Measurements from ENCODE around the gene PRDM8.

Gene PRDM8

DNA sequence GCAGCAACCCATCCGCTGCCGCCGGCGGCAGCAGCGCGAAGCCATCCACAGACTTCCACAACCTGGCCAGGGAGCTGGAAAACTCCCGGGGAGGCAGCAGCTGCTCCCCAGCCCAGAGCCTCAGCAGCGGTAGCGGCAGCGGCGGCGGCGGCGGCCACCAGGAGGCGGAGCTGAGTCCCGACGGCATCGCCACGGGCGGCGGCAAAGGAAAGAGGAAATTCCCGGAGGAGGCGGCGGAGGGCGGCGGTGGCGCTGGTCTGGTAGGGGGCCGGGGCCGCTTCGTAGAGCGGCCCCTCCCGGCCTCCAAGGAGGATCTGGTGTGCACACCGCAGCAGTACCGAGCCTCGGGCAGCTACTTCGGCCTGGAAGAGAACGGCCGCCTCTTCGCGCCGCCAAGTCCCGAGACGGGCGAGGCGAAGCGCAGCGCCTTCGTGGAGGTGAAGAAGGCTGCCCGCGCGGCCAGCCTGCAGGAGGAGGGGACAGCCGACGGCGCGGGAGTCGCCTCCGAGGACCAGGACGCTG is 4.9 kb downstream of the PRDM8 start:
- peak; percentile 62 for DNase-seq

DNA sequence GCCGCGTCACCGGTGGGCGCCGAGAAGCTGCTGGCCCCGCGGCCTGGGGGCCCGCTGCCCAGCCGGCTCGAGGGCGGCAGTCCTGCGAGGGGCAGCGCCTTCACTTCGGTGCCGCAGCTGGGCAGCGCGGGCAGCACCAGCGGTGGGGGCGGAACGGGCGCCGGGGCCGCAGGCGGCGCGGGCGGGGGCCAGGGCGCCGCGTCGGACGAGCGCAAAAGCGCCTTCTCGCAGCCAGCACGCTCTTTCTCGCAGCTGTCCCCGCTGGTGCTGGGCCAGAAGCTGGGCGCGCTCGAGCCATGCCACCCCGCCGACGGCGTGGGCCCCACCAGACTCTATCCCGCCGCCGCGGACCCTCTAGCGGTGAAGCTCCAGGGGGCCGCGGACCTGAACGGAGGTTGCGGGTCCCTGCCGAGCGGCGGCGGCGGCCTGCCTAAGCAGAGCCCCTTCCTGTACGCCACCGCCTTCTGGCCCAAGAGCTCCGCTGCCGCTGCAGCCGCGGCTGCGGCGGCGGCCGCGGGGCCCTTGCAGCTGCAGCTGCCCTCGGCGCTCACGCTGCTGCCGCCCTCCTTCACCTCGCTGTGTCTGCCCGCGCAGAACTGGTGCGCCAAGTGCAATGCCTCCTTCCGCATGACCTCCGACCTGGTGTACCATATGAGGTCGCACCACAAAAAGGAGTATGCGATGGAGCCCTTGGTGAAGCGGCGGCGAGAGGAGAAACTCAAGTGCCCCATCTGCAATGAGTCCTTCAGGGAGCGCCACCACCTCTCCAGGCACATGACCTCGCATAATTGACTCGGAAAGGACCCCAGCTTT is 5.6 kb downstream of the PRDM8 start:
- no peak for DNase-seq

DNA sequence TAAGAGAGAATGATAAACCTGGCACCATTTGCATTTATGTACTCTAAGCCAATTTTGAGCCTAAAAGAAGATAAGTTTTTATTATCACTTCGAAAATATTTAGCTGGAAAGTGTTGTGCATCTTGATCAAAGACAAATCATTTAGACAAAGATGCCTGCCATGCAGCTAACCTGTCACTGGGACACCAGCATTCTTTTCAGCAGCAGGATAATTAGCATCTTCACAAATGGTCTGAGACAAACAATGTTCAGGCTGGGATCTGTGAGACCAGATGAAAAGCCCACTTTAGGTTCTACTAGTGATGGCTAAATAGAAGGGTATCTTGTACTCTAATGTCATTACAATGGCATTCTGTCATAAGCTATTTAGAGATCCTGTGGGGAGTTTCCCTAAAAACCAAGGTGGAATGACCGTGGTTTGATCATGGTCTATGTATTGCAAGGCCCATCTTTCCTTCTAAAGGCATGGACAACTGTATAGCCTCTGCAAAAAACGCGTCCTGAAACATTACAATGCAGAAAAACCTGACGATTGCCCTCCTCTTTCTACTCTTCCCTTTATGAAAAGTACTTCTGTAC is 7.2 kb downstream of the PRDM8 start:
- DNase-seq: no peak

DNA sequence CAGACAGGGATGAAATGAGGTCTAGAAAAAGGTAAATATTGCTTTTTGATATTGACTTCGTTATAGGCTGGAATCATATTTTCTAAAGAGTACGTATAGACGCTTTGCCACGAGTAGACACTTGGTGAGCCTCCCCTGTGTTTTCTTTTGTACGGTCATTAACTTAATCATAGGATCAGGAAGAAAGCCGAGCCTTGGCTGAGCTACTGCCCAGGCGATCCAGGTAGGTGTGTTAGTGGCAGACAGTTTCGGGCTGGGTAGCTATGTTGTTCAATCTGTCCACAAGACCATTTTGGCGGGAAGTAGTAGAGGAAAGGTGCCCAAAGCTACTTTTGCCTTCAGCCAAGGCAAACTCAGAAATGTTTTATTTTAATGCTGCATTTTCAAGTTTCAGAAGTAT is 8.8 kb downstream of the PRDM8 start:
- no peak for DNase-seq

DNA sequence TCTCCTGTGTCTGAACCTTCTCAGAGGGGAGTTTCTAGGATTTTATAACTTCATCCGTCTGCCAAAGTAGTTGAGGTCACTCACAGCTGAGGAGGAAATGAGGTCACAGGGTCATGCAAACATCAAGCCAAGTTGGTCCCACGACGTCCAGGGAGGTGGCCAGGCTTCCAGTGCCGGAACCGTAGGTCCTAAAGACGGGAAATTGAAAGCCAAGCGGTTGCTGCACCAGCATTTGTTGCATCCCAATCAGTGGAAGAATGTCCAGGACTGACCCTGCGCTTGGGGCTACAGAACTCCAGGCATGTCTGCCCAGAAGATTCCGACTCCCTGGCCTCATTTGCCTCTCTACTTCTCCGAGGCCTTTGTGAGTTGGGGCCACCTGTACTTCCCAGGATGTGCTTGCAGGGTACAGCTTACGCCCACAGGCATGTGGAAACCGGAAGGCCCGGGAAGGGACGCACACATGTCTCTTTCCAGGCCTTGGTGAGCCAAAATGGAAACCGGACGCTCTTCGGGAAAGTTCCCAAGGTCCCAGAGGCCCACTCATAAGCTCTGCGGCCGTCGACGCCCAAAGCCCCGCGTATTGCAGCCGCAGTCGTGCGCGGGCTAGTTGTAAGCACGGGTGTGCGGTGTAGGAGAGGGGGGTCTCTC is 9.3 kb downstream of the PRDM8 start:
- no peak for DNase-seq

DNA sequence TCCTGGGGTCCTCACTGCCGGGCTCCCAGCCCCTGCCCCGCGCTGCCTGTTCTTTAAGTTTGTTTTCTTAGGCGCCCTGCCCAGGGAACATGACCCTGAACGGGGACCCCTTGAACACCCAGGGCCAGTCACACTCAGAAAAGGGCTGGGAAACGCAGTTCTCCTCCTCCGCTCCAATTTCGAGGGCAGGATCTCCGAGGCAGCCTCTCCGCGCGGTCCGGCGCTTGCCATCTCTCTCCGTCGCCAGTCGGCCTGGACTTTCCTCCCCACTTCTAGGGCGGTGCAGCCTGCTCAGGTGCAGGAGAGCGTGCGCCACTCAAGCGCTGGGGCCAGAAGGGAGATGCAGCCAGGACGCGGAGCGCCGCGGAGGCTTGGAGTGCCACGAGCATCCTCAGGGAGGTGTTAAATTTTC is 9.9 kb downstream of the PRDM8 start:
- DNase-seq: no peak

DNA sequence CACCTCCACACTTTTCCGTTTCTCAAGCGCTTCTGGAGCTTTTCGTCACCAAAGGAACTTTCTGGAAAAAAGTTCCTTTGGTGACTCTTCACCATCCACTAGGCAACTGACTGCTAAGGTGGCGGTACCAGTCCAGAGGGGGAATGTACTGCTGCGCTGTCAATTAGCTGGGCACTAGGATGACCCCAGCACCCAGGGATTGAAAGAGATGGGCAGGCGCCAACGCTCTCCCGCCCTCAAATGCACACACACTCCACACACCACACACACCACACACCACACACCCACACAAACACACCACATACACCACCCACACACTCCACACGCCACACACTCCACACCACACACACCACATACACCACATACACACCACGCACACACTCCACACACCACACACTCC is 10.4 kb downstream of the PRDM8 start:
- no peak for DNase-seq

DNA sequence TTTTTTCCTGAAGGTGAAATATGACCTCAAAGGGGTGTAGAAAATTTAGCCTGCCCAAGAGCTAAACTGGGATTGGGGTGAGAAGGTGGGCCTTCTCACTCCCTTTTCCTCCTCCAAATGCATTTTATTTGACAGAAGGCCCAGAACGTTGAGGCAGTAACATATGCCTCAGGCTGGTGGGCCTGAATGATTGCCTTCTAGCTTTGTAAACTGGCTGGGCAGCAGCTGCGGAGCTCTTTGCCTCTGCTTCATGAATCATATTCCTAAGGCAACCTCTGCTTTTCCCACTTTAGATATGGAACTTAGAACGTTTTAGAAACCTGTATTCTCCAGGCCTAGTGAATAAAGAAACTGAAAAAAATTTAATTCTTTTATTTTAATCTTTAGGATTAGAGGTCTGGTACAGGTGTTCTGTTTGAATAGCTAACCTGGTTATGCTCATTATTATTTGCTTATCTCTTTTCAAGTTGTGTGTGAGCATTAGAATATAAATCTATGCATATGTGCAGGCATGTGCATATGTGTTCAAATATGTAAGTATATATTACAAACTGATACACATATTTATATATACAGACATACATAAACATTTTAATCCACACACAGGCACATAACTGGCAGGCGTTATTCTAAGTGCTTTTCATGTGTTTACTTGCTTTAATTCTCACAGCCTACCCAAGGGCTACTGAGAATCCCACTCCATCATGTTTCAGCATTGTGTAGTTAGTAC is 11.5 kb downstream of the PRDM8 start:
- no peak for DNase-seq

DNA sequence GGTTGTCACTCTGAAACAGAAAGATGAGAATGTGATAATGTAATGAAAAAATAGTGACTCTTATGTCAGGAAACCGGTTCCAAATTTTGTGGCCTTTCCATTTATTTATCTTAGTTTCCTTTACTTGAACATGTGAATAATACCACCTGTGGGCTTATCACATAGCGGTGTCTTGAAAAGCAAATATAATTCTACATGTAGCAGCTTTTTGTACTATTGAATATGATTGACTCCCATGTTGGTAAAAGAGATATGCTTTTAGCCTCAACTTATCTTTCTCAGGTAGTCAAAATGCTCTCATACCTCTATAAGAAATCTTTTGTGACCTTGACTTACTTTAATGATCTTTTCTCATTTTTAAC is 12.0 kb downstream of the PRDM8 start:
- DNase-seq: no peak

DNA sequence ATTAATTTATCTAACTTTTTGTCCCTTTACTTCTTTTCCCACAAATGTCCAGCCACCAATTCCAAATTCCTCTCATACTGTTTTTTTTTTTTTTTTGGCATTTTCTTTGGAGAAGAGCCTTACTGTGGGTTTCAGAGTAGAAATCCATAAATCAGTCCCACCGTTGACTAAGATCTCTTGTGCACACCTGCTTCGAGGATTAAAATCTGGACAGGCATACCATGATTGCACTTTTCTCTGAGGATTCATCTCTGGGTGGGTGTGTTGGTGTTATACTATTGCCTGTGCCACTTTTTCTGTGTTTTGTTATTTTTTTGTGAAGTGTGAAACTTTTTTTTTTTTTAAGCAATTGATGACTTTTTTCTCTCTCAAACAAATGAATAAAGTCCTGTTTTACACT is 13.2 kb downstream of the PRDM8 start:
- DNase-seq: no peak

DNA sequence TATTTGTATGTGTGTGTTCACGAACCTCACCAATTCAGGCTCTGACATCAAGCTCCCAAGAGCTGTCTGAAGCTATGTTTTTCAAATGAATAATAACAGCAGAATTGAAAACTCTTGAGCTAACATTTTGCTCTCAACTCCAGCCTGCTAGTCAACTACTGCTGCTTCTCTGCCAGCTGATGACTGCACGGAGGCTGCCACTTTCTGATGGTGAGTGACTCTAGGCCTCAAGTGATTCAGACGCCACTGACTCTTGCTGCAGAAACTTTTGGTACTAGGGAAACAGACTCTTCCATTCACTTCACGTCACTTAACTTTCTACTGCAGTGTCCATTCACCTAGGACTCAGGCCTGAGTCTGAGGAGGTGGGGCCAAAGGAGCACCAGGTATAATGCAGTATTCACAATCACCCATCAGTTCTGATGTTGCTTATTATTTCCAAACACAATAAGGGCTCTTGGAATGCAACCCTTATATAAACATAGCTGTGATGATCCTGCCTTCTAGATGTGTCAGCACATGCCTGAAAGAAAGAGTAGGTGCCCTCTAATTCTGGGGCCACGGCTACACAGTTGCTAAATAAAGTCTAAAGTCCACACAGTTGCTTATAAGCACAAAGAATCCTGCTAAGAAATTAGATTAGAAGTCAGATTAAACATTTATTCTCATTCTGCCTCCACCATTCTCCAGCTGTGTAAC is 16.0 kb downstream of the PRDM8 start:
- no peak for DNase-seq

DNA sequence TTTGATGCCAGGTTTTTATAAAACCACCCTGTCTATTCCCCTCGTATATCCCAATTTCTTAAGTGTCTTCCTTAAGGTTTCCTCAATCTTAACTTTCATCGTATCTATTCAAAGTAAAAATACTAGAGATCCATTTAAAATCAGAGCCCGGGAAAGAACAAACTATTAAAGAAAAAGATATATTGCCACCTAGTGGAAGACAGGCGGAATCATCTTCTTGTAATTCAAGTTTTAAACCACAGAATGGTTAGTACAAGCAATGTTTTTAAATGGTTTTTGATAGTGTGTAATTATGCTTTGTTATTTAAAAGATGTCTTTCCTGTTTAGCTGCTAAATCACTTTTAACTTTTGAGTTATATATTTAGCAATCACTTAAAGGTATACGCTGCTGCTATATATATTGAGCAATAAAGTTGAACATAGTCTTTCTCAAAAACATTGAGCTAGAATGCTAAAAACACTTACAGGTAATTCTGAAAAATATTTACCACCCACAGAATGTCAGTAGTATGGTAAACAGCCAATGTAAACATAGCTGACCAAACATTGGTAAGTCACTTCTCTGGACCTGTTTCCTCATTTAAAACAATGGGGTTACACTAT is 18.2 kb downstream of the PRDM8 start:
- DNase-seq: peak; percentile 19

DNA sequence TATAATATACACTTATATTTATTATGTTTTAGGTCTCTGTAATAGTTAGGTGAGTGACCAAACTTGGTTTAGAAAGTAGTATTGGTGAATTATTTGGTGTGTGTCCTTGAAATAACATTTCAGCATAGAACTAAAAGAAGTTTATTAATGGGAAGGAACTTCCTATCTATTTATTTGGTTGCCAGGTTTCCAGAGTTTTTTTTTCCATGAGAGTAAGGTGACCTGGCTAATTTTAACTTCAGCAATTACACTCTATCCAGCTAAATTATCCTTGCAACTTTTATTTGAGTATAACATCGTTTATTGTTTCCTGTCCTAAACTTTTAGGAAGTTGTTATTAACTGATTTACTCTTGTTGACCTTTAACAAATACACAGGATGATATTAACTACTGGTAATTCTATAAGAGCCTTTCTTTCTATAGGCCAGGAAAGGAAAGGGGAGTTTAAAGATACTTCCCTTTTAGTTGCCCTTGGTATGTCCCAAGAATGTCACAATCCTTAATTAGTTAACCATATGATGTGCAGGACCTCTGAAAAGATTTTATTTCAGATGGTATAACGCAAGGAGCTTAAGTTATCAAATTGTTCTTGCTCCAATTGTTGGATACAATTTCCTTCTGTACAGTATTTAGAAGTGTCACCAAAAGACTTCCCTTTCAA is 18.9 kb downstream of the PRDM8 start:
- no peak for DNase-seq

DNA sequence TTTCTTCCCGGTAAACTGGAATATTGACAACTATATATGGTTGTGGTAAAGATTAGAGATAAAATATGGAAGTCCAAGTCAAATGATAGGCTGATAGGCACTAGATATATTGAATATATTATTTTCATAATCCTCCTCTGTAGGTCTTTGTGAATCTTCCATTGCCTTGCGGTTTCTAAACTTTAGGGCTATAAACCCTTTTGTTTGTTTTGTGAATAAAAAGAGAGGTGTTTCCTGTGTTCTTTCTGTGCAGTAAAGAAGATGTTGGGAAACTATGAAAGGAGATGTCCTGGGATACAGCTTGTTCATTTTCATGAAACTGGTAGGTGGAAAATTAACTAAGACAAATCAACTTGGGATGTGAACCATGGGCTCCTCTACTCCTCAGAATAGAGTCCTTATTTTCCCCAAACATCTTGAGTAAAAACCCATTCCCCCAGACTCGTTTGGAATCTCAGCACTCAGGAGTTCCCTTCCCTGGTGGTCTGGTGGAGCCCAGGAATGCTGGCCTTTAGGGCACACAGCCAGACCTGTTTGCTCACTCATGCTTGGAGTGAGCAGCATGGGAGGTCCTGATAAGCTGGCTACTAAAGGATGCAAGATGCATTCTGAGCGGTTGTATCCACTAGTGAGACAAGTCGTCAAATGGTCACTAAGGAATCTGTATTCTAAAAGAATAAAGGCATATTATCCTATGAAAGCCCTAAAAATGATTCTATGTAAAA is 22.2 kb downstream of the PRDM8 start:
- no peak for DNase-seq

DNA sequence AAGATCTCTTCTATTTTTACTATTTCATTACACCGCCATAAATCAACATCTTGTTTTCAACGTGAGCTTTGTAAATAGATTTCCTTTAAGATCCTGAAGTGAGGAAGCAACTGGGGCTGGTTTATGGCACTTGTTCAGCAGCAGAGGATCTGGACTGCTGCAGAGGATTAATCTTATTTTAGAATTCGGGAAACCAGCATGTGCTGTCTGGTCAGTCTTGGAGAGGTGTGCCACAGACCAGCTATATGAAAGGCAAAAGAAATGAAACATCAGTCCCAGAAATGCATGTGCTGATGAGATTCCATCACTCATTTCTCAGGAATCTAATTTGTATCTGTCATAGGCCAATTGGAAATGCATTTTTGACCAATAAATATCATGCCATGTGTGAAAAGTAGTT is 23.4 kb downstream of the PRDM8 start:
- DNase-seq: no peak

DNA sequence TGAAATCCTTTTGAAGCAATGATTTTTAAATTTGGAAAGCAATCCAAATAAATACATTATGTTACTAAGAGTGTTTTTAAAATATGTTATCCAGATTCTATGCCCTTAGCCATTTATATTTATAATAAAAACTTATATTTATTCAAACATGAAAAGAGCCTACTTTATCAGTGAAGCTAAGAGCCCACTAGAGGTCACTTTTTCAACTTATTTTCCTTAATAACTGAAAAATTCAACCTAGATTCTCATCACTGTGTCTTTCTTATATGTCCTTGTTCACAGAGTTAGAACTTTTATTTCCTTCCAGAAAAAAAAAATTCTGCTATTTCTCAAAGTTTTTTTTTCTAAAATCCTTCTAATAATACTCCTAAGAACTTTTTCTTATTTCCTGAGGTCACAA is 23.9 kb downstream of the PRDM8 start:
- no peak for DNase-seq

DNA sequence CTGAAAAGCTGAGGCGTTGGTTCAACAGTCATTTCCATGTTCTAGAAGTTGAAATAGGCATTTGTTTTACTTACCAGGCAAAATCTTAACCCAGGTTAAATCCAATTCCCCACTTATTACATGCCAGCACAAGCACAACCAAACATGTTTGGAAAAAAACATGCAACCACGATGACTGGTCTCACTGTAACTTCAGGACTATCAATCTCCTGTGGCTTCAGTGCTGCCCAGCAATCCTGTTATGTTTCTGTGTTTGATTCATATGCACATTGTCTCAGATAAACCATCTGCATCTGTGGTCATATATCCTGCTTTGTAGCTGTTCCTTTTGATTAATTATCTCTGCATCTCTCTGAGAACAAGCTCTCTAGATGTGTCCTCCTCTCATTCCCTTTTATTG is 28.3 kb downstream of the PRDM8 start:
- no peak for DNase-seq

DNA sequence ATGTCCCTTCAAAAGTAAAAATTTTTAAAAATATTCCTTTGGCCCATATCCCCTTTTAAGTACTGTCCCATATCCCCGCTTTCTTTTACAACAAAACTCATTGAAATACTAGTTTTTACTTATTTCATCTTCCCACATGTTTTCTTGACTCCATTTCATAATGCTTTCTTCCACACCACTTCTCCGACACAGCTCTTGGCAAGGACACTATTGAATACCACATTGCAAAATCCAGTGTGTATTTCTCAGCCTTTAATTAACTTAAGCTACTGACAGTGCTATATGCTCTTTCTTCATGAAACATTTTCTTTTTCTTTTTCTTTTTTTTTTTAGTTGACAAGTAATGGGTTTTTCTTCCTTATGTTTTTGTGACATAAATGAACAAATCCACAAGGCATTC is 28.8 kb downstream of the PRDM8 start:
- no peak for DNase-seq

DNA sequence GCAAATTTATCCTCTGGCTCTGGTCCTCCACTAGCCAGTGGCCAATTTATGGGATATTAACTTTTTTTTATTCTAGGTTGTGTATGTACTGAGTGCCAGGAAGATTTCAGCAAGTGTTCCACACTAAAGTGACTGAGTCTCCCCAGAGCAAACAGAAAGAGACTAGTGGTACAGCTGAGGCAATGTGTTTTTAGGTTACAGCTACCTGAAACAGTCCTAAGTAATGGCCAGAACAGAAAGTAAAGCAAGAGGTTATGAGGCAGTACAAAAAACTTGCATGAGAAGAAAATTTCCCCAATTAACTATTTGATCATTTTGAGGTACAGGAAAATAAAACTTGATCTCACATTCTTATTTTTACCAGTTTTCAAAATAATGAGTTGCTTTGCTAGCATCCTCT is 31.2 kb downstream of the PRDM8 start:
- DNase-seq: no peak

DNA sequence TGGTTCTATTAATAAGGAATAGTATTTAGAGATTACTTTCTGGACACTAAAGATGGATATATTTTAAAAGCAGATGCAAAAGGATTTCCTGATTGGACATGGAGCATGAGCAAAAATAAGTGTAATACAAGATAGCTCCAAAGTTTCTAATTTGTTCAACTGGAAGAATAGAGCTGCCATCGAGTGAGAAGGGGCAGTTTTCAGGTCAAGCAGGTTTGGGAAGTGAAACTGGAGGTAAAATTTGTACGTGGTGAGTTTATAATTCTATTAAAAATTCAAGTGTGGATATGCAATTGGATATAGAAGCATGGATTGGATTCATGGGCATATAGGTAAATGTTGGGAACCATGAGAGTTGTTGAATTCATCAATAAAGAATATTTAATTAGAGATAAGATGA is 31.8 kb downstream of the PRDM8 start:
- DNase-seq: no peak

DNA sequence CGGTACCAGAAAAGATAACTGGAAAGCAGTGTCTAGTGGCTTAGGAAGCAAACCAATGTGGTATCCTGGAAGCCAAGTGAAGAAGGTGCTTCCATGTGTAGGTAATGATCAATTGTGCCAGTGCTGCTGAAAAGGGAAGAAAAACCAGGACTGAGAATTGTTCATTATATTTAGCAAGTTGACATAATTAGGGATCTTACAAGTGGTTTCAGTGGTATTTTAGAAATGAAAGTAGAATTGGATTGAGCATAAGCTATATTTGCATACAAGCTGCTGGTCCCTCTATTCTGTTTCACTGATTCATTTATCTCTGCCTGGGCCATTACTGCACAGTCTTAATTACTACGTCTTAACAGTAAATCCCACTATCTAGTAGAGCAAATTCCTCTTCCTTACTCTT is 32.3 kb downstream of the PRDM8 start:
- DNase-seq: no peak
